CD4-positive, alpha-beta T cell treated with Interleukin-4 for 4 hours (primary cell): ENCODE results near the gene DOK3.

Experiments used
- DNase-seq: peaks from one replicate; pipeline ENCODE4 v3.0.0-alpha.2; 2020

DOK3 gene

DNA sequence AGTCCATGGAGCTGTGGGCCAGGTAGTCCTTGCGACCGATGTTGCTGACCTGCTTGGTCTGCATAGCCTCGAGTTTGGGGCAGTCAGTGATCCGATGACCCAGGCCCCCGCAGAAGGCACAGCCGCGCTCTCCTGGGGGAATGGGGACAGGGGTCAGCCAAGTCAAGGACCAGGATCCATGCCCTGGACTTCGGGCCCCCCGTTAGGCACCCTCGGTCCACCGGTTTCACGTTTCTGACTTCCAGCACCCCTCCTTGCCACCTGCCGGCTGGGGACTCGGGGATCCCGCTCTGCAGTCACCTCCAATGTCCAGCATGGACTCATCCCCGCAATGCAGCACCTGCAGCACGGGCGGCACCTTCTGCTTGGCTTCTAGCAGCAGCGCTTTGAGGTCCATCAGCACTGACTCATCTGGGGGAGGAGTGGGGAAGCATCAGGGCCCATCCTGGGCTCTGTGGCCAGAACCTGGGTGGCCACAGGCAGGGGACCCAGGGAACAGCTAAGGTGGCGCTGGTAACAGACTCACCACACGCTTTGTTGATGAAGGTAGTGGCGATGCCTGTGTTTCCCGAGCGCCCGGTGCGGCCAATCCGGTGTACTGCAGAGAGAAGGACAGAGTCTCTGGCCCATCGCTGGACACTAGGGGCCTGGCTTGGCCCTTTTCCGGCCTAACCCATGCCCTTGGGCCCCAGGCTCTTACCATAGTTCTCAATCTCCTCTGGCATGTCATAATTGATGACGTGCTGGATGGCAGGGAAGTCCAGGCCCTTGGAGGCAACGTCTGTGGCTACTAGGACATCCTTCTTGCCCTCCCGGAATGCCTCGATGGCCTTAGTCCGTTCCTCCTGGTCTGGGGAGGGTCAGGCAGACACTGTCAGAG is 2.4 kb upstream of the DOK3 start:
- no peak for DNase-seq

DNA sequence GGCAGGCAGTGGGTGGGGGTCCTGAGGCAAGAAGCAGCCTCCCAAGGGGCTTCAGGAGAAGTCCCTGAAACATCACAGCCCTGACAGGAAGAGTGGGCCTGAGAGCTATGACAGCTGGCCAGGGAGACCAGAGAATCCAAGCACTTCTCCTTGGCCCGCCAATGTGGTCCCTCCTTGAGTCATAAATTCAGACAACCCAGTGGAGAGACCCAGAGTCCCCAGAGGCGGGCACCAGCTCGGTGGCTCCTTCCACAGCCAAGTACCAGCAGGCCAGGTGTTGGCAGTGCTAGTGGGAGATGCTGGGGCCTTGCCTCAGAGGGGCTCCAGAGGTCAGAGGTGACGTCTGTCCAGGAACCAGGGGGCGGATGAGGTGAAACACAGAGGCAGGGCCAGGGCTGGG is 1.6 kb upstream of the DOK3 start:
- no peak for DNase-seq

DNA sequence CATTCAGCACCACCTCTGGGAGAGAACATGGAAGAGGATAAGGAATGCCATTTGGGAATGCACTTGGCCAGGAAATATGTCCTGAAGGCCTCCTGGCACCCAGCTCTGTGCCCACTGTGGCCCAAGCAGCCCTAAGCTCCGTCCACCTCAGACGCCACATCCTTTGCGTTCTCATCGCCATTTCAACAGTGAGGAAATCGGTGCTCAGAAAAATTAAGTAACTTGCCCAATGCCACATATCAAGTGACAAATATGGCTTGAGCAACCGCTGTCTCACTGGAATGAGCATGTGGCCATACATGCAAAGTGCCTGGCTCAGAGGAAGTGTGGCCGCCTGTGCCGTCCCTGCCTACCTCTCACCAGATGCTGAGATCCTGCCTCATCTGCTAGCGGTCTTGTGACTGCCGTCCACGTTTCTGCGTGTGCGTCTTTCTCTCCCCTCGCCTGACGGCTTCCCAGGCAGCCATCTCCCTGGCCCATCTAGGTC is 984 bp upstream of the DOK3 start:
- no peak for DNase-seq

DNA sequence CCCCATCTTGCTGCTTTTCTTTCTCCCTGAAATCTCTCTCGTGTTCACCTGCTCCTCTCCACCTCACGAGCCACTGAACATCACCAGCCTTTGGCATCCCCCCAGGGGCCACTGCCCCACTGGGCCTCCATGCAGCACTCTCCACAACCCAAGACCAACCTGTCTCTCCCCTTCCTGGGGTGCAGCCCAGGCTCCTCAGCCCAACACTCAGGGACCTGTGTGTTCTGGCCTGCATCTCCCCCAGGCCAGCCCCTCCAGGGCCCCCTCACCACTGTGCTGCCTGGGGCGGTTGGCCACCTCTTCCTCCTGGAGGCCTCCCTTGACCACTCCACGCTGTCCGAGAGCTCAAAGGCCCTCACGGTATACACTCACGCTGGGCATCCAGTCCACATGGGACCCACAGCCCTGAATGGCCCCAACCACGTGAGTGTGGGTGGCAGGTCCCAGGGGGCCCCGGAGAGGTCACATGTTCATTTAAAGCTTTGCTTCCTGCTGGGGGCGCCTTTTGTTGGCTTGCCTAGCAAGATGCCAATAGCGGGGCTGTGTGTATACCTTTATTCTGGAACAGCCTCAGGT is 453 bp upstream of the DOK3 start:
- no peak for DNase-seq

DNA sequence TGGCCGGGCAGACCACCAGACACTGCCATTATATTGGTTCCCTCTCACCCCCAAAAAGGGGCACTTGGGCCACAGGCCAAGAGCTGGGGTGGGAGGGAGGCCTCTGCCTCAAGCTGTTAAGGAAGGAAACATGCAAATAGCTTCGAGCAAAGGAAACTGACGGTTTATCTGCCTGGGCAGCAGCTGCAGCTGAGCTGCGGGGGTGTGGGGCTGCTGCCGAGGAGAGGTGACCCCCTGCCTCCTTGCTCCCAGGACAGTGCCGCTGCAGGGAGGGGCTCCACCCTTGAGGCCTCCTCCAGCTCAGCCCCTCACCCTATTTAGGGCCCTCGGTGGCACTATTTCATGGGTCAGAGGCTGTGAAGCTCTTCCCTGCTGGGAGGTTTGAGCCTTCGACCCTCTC is 789 bp downstream of the DOK3 start:
- no peak for DNase-seq

DNA sequence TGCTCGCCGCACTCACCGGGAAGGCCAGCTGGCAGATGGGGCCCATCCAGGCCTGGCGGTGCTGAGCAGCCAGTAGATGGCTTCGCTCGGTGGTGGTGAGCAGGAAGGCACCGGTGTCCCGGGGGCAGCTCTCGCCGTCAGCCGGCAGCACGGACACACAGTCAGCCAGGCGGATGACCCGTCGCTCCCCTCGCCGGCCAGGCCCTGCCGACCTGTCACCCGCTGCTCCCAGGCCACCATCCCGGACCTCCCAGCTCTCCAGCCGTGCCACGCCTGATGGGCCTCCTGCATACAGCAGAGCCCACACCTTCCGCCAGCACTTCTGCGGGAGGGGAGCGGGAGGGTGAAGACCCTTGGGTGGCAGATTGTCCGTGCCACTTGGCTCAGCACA is 1.4 kb downstream of the DOK3 start:
- DNase-seq = no peak

DNA sequence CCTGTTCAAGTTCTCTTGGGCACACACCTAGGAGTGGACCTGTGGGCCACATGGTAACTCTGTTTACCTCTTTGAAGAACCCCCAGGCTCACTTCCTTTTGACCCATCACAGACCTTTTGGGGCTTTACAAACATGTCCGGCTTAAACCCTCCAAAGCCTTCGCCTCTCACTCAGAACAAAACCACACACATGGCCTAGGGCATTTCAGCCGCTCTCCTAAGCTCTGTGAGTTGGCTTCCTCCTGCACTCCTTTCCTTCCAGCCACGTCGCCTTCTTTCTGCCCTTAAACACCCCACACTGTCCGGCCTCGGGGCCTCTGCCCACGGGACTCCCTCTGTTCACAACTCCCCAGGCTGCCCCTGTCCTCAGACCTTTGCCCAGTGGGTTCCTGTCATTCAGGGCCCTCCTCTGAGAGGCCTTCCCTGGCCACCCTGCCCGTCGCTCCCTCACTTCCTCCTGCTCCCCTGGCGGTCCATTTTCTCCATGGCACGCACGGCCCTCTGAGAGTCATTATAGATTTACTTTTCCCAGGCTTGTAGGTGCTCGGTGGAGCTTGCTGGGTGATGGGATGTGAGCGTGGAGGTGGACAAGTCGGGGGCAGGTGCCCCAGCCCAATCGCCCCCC is 1.9 kb downstream of the DOK3 start:
- no peak for DNase-seq

DNA sequence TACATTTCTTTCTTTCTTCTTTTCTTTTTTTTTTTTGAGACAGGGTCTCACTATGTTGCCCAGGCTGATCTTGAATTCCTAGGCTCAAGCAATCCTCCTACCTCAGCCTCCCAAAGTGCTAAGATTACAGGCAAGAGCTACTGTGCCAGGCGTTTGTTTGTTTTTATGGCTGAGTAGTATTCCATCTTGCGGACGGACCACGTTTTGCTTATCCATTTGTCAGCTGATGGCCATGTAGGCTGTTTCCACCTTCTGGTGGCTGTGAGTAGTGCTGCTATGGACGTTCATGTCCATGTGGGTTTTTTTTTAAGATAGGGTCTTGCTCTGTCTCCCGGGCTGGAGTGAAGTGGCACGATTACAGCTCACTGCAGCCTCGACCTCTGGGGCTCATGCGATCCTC is 2.5 kb downstream of the DOK3 start:
- DNase-seq = no peak

DNA sequence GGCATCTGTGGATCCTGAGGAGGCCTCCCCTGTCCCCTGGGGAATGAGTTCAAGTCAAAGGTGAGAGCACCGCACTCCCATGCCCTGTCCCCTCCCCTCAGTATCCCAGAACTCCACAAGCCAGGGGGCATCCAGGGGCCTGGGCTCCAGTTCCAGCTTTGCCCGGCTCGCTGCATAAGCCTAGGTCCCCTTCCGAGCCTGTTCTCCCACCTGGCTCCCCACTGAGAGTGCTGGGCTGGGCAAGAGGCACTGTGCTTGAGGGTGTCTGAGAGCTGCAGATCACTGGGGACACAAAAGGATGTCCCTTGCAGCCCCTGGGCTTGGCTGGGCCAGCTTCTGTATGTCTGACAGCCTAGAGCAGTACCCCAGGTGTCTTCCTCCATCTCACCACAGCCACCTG is 4.6 kb downstream of the DOK3 start:
- no peak for DNase-seq

DNA sequence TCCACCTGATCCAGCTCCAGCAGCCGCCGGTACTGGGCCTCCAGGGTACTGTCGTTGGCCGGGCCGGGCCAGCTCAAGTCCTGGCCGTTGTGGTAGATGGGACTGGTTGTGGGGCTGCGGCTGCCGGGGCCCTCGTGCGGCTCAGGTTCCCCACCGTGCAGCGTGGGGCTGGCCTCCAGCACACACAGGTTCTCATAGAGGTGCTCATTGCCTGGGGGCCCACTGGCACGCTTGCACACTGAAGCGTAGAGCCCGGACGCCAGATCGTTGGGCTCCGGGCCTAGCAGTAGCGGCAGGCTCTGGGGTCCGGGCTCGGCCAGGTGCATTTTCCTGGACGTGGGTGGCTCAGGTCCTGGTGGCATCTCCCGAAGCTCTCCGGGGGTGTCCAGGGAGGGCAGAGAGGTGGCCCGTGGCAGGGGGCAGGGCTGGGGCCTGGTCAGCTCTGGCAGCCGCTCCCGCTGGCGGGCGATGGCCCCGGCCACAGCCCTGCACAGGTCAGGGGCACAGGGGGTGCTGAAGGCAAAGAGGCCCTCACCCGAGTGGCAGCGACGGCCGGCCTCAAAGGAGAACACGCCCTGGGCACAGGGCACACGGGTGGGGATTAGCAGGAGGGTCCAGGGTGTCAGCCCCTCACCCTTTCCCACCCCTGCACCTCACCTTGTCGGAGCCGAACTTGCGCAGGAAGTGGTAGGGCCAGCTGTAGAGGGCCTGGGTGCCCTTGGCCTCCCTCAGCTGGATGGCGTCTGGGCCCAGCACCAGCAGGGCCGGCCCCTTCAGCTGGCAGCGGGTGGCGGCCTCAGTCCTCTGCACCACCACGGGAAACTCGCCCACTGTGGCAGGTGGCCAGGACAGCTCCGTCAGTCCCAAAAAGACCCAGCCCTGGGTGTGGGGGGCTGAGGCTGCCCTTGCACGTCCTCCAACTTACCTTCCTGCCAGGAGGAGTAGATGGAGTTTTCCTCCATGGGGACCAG is 5.3 kb downstream of the DOK3 start:
- no peak for DNase-seq

DNA sequence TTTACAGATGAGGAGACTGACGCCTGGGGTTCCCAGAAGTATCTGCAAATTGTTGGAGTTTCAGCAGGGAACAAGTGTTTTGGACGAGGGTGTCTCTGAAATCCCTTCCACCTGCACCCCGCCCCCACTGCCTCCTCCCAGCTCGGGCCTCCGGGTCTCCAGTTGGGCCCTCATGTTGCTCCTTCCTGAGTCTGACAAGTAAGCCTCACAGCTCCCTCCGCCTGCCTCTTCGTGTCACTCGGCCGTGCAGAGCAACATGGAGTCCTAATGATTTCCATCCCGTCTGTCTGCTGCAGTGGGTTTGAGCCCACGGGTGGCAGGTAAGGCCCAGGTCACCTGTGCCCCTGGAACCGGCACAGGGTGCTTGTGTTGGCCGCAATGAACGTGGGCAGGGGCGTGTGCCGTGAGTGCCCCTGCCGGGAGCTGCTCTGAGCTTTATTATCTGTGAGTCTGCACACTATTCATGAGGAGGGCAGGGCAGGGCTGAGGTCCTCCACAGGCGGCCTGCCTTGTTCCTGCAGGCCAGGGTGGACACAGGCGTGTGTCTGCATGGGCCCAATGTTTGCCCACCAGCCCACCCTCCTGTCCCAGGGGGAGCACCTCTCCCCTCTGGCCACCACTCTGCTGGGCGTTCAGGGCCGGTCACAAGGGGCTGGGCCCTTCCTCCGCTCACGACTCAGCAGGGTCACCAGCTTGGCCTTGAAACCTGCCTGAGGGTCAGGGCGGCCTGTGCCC is 6.1 kb downstream of the DOK3 start:
- no peak for DNase-seq

DNA sequence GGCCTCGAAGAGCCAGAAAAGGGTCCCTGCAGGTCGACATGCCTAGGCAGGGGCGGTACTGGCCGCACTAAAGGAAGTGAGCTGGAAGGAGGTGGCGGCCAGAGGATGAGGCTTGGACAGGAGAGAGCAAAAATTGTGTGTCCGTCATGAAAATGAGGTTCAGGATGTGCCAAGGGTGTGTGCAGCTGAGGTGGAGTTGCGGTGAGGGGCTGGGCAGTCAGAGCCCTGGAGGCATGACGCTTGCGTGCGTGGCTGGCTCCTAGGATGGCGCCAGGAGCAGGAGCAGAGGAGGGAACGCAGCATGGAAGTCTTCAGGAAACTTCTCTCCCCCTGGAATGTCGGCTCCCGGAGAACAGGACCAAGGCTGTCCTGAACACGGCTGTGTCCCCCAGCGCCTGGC is 6.7 kb downstream of the DOK3 start:
- DNase-seq = no peak

DNA sequence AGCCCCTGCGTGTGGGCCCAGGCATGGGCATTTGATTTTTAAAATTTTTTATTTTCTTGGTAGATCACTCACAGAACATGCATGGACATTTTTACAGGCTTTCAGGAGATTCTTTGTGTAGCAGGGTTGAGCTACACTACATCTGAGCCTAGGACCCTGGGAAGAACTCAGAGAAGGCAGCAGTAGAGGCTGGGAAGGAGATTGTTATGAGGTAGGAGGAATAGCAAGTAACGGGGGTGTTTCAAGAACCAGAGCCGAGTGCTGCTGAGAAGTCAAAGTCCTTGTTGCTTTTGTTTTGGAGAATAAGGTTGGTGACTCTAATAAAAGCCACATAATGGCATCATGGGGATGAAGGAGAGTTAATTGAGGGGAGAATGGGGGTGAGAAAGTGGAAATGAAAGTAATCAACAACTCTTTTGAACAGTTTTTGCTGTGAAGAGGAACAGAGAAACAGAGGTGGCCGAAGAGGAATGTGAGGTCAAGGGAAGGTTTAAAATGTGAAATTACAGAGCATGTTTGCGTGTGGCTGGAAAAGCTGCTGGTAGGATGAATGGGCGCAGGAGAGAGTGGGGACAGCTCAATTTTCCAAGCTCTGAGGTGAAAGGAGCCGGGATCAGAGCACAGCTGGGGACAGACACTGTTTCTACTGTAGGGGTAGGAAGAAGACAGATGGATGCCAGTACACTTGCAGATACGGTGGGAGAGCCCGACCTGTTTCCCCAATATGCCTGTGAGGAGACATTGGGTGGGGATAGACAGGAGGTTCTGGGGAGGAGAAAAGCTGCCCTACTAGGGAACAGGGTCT is 7.5 kb downstream of the DOK3 start:
- DNase-seq = no peak

DNA sequence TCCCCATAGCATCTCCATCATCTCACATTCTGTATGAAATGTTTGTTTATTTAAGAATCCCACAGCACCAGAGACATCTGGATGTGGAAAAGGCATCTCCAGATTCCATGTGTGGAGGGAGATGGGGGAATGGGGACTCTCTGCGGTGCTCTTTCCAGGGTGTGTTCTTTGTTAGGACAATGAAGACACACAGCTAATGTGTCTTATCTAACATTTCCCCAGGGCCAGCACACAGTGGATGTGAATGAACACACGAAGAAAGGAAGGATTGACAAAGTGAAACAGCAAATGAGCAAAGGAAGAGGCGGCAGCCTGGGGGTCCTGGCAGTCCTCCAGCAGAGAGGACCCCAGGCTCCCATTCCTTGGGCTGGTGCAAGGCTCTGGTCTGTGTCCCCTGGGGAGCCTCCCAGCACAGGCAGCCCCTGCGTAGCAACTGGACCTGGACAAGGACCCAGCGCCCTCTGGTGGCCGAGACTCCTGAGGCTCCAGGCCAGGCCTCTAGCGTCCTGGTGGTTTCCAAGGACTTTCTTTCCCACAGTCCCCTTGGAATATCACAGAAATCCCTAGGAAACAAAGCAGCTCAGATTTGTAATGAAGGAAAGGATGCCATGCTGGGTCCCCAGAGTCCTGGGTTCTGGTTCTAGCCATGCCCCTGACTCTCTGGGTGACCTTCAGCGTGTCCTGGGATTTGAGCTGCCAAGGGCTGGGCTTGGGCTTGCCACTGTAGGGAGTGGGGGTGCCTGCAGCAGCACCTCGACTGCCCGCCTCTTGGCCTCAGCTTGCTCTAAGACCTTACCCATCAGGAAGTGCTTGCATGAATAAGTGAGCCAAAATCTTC is 8.7 kb downstream of the DOK3 start:
- DNase-seq = peak; percentile 77

DNA sequence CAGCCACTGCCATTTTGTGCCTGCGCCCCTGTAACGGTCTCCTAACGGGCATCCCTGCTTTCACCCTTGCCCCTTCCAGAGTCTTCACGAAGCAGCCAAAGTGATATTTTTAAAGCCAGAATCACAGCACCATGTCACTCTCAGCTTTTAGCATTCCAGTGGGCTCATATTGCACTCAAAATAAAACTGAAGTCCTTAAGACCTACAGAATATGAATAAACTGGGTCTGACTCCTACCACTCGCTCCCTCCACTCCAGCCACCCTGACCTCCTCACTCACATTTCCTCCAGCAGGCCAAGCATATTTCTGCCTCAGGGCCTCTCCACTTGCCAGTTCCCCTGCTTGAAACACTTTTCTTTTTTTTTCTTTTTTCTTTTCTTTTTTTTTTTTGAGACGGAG is 9.8 kb downstream of the DOK3 start:
- DNase-seq = no peak

DNA sequence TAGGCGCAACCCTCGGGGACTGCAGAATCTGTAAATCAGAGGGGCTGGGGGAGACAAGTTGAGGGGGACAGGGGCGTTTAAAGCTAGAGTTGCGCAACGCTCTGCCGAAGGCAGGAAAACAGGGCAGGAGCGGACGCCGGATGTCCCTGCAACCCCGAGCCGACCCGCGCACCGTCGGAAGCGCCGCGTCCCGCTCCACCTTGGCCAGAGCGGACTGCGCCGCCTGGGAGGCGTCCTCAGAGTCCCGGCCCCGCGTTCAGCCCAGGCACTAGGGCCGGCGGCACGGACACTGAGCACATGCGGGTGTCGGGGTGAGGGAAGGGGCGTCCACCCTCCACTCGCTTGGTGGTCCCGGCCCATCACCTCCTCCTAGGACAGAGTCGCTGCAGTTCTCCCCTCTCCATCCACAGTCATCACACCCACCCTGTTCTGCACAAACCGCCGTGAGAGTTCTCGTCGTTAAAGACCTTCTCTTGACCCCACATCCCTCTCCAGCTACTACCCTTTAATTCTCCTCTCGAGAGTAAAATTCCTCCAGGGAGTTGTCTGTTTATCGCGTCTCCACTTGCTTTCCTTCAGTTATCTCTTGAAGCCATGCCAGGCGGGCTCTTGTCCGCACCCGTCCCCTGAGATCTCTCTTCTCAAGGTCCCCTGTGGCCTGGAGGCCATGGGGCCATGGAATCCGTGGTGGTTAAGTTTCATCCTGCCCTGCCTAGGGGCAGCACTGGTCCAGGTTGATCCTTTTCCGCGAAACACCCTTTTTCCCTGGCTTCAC is 11.4 kb downstream of the DOK3 start:
- no peak for DNase-seq

DNA sequence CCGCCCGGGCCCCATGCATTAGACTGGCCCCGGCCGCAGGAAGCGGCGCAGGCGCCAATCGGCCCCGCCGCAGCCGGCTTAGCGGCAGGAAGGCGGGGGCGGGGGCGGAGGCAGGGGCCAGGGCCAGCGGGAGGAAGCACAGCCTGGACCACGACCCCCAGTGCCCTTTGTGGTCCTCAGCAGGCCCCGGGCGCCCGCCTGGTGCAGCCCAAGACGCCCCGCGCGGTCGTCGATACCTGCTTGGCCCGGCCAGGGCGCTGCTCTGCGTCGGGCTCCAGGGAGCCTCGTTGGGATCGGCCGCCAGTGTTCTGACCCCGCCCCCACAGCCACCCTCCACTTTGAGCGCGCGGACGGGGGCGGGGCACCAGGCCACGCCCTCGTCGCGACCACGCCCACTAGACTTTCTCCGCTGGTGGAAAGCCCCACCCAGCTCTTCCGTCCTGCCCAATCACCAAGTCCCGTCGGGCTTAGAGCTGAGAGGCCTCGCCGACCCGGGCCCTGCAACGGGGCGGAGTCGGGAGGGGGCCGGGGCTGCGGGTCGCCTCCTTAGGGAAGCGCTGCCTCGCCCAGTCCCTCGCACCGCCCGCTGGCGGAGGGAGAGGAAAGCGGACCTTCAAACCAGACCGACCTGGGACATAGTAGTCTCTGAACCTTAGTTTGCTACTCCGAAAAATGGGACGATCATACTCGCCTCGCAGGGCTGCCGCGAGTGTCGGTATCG is 12.2 kb downstream of the DOK3 start, which contains the start of gene PDLIM7:
Gene PDLIM7, minus strand, starts transcription at position 313 of the 721 bp plus-strand sequence. CDS start 1,092 bp downstream, outside the sequence.
- DNase-seq = peak; percentile 89

DNA sequence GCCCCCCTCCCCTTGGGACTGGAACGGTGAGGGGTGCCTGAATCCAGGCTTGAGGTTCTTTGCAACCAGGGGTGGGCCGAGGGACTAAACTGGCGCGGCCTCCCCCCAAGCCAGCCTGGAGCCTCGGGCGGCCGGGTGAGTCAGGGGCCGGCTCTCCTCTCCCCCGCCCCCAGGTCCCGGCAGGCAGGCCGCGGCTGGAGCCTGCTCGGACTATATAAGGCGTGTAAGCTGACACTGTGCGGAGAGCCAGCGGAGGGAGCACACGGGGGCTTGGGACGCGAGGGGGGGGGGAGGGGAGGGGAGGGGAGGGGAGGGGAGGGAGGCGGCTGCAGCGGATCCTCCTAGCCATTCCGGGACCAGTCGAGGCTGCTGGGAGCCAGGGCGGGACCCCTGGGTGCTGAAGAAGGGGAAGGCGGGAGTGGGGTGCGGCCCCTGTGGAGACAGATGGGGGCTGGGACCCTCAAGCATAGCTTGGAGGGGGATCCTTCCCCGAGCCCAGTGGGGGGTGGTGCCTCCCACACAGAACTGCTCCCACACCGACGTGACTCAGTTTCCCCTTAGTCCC is 12.8 kb downstream of the DOK3 start:
- DNase-seq = no peak
